HG03457 (cell line): ENCODE measurements around the gene ZNF654.

ENCODE experiments used
- ATAC-seq: cut with Tn5 transposase; IDR thresholded peaks from one replicate; pipeline ENCODE4 v1.9.1; 2021; ENCODE audit warnings: moderate number of reproducible peaks; ENCODE audit not compliant: unreplicated experiment

The ZNF654 gene

GRCh38 chr3:88191872-88192409 is 132.9 kb downstream of the ZNF654 start:
- ATAC-seq, result no peak

GRCh38 chr3:88192631-88193030 is 133.6 kb downstream of the ZNF654 start:
- ATAC-seq, result no peak
